Measurements from ENCODE around the gene DOK4. TPM values are rescaled to one million over a fixed set of nuclear protein-coding genes. Genes with fewer than 3 reads are reported as not detected.
A peak's percentile ranks its signal among the peaks of the same experiment; 100 is the strongest.

Gene DOK4
- total RNA-seq, 1 experiment from 2014 or later, result 27.4 TPM

DNA sequence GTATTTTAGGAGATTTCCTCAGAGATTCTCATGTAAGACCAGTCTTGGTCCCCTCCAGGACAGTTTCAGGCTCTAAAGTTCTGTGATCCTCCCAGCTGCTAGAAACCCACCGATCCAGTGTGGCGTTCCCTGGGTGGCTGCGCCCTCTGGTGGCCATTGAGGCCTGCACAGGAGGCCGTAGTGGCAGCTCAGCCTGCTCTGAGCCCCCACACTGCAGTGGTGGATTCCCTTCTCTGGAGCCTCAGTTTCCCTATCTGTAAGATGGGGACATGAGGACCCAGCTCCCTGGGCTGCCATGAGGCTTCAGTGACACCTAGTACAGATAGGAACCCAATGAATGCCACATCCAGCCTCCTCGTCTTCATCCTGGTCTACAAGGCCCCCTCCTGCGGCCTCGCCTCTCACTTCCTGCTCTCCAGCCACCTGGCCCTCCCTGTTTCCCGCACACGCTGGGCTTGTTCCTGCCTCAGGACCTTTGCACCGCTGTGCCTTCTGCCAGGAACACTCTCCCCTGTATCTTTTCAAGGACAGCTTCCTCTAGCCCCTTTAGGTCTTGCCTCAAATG lies 33.6 kb upstream of the DOK4 start:
- intact Hi-C loops (cut with micrococcal nuclease; ENCODE audit: unreplicated experiment), result loop anchor here (1.0 kb wide), 2 partner anchors 102 to 220 kb away; no protein-coding TSS in a partner anchor
- Histone ChIP-seq H3K36me3 (ENCODE audit: low read depth) (no peaks in the 10 kb centered on the region), H3K4me2 (no peak overlapping the region), H3K27me3 (ENCODE audit: insufficient read depth, low read depth) (no peaks in the 10 kb centered on the region), H2AFZ (no peak overlapping the region), H3K9me2 (ENCODE audit: insufficient read depth) (no peaks in the 10 kb centered on the region), H3K27ac (no peak overlapping the region), H3K4me1 (replicated peaks; ENCODE audit: insufficient read depth) (no peaks in the 10 kb centered on the region), H3K4me3 (no peak overlapping the region), H3K9me3 (ENCODE audit: insufficient read depth, low read depth) (no peaks in the 10 kb centered on the region), H3K79me2 (ENCODE audit: low read depth) (no peaks in the 10 kb centered on the region), H4K20me1 (ENCODE audit: insufficient read depth) (no peaks in the 10 kb centered on the region), H3F3A (ENCODE audit: insufficient read depth, low read depth) (no peaks in the 10 kb centered on the region)
- no TSS peak for BruUV-seq (replicated peaks)
- ChIA-PET CTCF (interaction anchor here (0.6 to 1.1 kb wide), 4 partner anchors 13 to 220 kb away, joined by 3 to 12 read pairs (median 4); no protein-coding TSS in a partner anchor), POLR2A (ENCODE audit: unreplicated experiment) (no interaction called here)
- DNase-seq, result peak in 1 of 2 experiments; percentile 64
- peak; percentile 96 for TF ChIP-seq CTCF (conservative IDR thresholded peaks at IDR 0.05)
- TF ChIP-seq EZH2 (IDR thresholded peaks at IDR 0.05; ENCODE audit: low read depth), result no peak

GRCh38 chr16:57518922-57519321 lies 32.6 kb upstream of the DOK4 start:
- H3K27me3 ChIP-seq (ENCODE audit: insufficient read depth, low read depth), result no peaks in the 10 kb centered on the region
- H3K4me3 ChIP-seq, result no peak overlapping the region
- no peak for TF ChIP-seq EZH2 (IDR thresholded peaks at IDR 0.05; ENCODE audit: low read depth)
- no peak for TF ChIP-seq CTCF (conservative IDR thresholded peaks at IDR 0.05)
- ChIA-PET POLR2A (ENCODE audit: unreplicated experiment) (interaction anchor here (0.6 kb wide), 1 partner anchor 314 kb away, joined by 6 read pairs; no protein-coding TSS in a partner anchor), CTCF (no interaction called here)
- H3K27ac ChIP-seq, result no peak overlapping the region
- H3K79me2 ChIP-seq (ENCODE audit: low read depth), result no peaks in the 10 kb centered on the region
- no peaks in the 10 kb centered on the region for H3K9me3 ChIP-seq (ENCODE audit: insufficient read depth, low read depth)
- DNase-seq, result no peak
- intact Hi-C loops (cut with micrococcal nuclease; ENCODE audit: unreplicated experiment), result loop anchor here (1.0 kb wide), 2 partner anchors 101 to 219 kb away; no protein-coding TSS in a partner anchor
- H3K9me2 ChIP-seq (ENCODE audit: insufficient read depth), result no peaks in the 10 kb centered on the region
- H4K20me1 ChIP-seq (ENCODE audit: insufficient read depth), result no peaks in the 10 kb centered on the region
- H3F3A ChIP-seq (ENCODE audit: insufficient read depth, low read depth), result no peaks in the 10 kb centered on the region
- no peaks in the 10 kb centered on the region for H3K36me3 ChIP-seq (ENCODE audit: low read depth)
- no peak overlapping the region for H3K4me2 ChIP-seq
- H2AFZ ChIP-seq, result no peak overlapping the region
- BruUV-seq (replicated peaks), result no TSS peak
- H3K4me1 ChIP-seq (replicated peaks; ENCODE audit: insufficient read depth), result no peaks in the 10 kb centered on the region

GRCh38 chr16:57518520-57518919 lies 32.2 kb upstream of the DOK4 start:
- no peak overlapping the region for H3K4me2 ChIP-seq
- no peaks in the 10 kb centered on the region for H3K9me3 ChIP-seq (ENCODE audit: insufficient read depth, low read depth)
- no peaks in the 10 kb centered on the region for H3K4me1 ChIP-seq (replicated peaks; ENCODE audit: insufficient read depth)
- ChIA-PET CTCF (no interaction called here), POLR2A (ENCODE audit: unreplicated experiment) (no interaction called here)
- H3K4me3 ChIP-seq, result no peak overlapping the region
- no peaks in the 10 kb centered on the region for H3K27me3 ChIP-seq (ENCODE audit: insufficient read depth, low read depth)
- H2AFZ ChIP-seq, result no peak overlapping the region
- DNase-seq, result no peak
- H4K20me1 ChIP-seq (ENCODE audit: insufficient read depth), result no peaks in the 10 kb centered on the region
- no peaks in the 10 kb centered on the region for H3K79me2 ChIP-seq (ENCODE audit: low read depth)
- H3K9me2 ChIP-seq (ENCODE audit: insufficient read depth), result no peaks in the 10 kb centered on the region
- TF ChIP-seq CTCF (conservative IDR thresholded peaks at IDR 0.05) (no peak), EZH2 (IDR thresholded peaks at IDR 0.05; ENCODE audit: low read depth) (no peak)
- H3F3A ChIP-seq (ENCODE audit: insufficient read depth, low read depth), result no peaks in the 10 kb centered on the region
- H3K27ac ChIP-seq, result no peak overlapping the region
- intact Hi-C loops (cut with micrococcal nuclease; ENCODE audit: unreplicated experiment), result no loop called here
- no peaks in the 10 kb centered on the region for H3K36me3 ChIP-seq (ENCODE audit: low read depth)
- BruUV-seq (replicated peaks), result no TSS peak
